ENCODE measurements around the gene ASB1.

Gene ASB1

DNA sequence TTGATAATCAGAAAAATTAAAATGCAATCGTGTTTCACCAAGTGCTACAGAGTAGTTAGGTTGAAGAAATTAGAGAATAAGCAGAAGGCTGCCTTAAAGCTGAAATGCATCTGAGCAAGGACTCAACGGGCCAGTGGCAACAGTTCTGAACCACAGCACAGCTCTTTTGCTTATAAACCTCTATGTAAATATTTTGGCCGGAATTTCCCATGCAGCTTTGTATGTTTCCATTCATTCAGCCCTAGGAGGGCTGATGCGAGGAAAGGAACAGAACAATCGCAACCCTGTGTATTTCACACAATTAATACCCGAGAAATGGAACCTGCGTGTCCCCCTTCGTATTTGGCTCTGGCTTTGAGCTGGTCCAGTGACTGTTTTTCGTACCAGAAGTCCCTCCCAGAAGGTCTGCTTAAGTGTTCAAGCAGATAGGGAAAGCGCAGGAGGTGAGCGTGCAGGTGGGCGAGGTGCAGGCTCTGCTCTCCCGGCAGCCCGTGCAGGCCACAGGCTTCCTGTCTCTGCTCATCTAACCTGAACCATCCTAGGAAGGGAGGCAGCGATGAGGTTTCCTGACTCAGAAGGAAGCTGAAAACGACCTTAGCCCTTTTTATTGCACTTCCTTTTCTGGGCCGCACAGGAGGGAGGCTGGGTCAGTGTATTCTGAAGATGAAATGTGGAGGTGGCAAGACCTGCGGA is 67.3 kb downstream of the ASB1 start:
- H3K79me2 ChIP-seq (ENCODE audit: insufficient read depth, low read length): no peaks in the 10 kb centered on the region
- H3K9me3 ChIP-seq (ENCODE audit: low read length): no peaks in the 10 kb centered on the region
- H3K4me2 ChIP-seq (ENCODE audit: low read length): peak overlapping the region; percentile 58
- H3K4me3 ChIP-seq (ENCODE audit: low read depth, low read length, poor library complexity, severe bottlenecking): peak overlapping the region; percentile 18
- peak overlapping the region; percentile 86 for H3K27ac ChIP-seq (ENCODE audit: low read depth, low read length, poor library complexity, severe bottlenecking)
- peaks cover 36% of the 10 kb centered on the region for H3K4me1 ChIP-seq (ENCODE audit: insufficient read depth, low read length, severe bottlenecking)
- H4K20me1 ChIP-seq (ENCODE audit: insufficient read depth, low read length): no peaks in the 10 kb centered on the region
- no peaks in the 10 kb centered on the region for H3K27me3 ChIP-seq (ENCODE audit: insufficient read depth, low read length)
- no peaks in the 10 kb centered on the region; the same call in 1 of the 2 replicates for H3K36me3 ChIP-seq (ENCODE audit: insufficient read depth, low read length)
- TF ChIP-seq, protein P1, sequence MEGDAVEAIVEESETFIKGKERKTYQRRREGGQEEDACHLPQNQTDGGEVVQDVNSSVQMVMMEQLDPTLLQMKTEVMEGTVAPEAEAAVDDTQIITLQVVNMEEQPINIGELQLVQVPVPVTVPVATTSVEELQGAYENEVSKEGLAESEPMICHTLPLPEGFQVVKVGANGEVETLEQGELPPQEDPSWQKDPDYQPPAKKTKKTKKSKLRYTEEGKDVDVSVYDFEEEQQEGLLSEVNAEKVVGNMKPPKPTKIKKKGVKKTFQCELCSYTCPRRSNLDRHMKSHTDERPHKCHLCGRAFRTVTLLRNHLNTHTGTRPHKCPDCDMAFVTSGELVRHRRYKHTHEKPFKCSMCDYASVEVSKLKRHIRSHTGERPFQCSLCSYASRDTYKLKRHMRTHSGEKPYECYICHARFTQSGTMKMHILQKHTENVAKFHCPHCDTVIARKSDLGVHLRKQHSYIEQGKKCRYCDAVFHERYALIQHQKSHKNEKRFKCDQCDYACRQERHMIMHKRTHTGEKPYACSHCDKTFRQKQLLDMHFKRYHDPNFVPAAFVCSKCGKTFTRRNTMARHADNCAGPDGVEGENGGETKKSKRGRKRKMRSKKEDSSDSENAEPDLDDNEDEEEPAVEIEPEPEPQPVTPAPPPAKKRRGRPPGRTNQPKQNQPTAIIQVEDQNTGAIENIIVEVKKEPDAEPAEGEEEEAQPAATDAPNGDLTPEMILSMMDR (IDR thresholded peaks at IDR 0.05; ENCODE audit: low read length): no peak
- TF ChIP-seq EZH2 (IDR thresholded peaks at IDR 0.05; ENCODE audit: borderline replicate concordance, low read length): no peak
- no peaks in the 10 kb centered on the region for H3K9me2 ChIP-seq (ENCODE audit: low read depth, low read length)
- H3K9ac ChIP-seq (ENCODE audit: low read length): peak overlapping the region; percentile 29; the same call in 1 of the 2 replicates
- no peak overlapping the region for H2AFZ ChIP-seq (ENCODE audit: low read length)
- no peaks in the 10 kb centered on the region for H3F3A ChIP-seq (ENCODE audit: insufficient read depth, low read length)

DNA sequence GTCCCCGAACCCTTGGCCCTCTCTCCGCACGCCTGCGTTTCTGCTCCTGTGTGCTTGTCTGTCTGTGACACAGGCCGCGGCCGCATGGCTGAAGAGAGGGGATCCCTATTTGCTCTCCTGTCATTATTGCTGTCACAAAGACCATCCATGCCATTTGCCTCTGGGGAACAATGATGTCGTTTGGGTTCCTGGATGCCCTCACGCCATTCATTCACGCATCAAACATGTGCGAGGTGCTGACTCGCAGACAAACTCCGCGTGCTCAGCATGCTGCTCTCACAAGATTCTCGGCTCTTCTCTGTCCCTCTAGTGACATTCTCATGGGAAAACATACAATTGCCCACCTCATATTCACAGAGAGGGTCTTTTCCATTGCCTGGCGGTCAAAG is 67.8 kb downstream of the ASB1 start:
- peak overlapping the region; percentile 18 for H3K4me3 ChIP-seq (ENCODE audit: low read depth, low read length, poor library complexity, severe bottlenecking)
- peak overlapping the region; percentile 58 for H3K4me2 ChIP-seq (ENCODE audit: low read length)
- peak overlapping the region; percentile 86 for H3K27ac ChIP-seq (ENCODE audit: low read depth, low read length, poor library complexity, severe bottlenecking)
- H3K9me2 ChIP-seq (ENCODE audit: low read depth, low read length): no peaks in the 10 kb centered on the region
- no peaks in the 10 kb centered on the region for H3F3A ChIP-seq (ENCODE audit: insufficient read depth, low read length)
- H2AFZ ChIP-seq (ENCODE audit: low read length): no peak overlapping the region
- H3K9ac ChIP-seq (ENCODE audit: low read length): peak overlapping the region; percentile 29; the same call in 1 of the 2 replicates
- H3K27me3 ChIP-seq (ENCODE audit: insufficient read depth, low read length): no peaks in the 10 kb centered on the region
- no peak for TF ChIP-seq EZH2 (IDR thresholded peaks at IDR 0.05; ENCODE audit: borderline replicate concordance, low read length)
- TF ChIP-seq, protein P1 (IDR thresholded peaks at IDR 0.05; ENCODE audit: low read length): no peak
- H3K36me3 ChIP-seq (ENCODE audit: insufficient read depth, low read length): no peaks in the 10 kb centered on the region; the same call in 1 of the 2 replicates
- no peaks in the 10 kb centered on the region for H3K79me2 ChIP-seq (ENCODE audit: insufficient read depth, low read length)
- H3K4me1 ChIP-seq (ENCODE audit: insufficient read depth, low read length, severe bottlenecking): peaks cover 36% of the 10 kb centered on the region
- H4K20me1 ChIP-seq (ENCODE audit: insufficient read depth, low read length): no peaks in the 10 kb centered on the region
- H3K9me3 ChIP-seq (ENCODE audit: low read length): no peaks in the 10 kb centered on the region

DNA sequence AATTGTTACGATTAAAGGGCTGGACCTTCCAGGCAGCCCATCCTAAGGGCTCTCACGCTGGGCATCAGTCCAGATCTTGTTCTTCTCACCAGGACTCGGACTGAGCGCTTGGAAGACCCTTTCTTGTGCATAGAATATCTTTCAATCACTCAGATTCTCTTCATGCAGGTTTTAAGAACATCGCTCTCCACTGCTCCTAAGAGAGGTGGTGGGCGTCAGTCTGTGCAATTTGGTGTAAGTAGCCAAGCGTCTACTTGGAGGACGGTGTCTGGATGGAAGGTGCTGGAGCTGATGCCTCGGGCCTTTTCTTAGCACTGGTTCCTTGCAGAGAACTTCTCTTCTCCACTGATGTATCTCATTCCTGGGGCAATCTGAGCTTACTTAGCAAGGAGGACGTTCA is 68.7 kb downstream of the ASB1 start:
- Histone ChIP-seq H3K9ac (ENCODE audit: low read length) (no peak overlapping the region), H3K4me2 (ENCODE audit: low read length) (no peak overlapping the region), H3K27ac (ENCODE audit: low read depth, low read length, poor library complexity, severe bottlenecking) (no peak overlapping the region), H3K27me3 (ENCODE audit: insufficient read depth, low read length) (no peaks in the 10 kb centered on the region), H3K4me1 (ENCODE audit: insufficient read depth, low read length, severe bottlenecking) (peaks cover 36% of the 10 kb centered on the region), H3K4me3 (ENCODE audit: low read depth, low read length, poor library complexity, severe bottlenecking) (no peak overlapping the region), H3K9me3 (ENCODE audit: low read length) (no peaks in the 10 kb centered on the region), H2AFZ (ENCODE audit: low read length) (no peak overlapping the region), H3K36me3 (ENCODE audit: insufficient read depth, low read length) (no peaks in the 10 kb centered on the region; the same call in 1 of the 2 replicates), H3K9me2 (ENCODE audit: low read depth, low read length) (no peaks in the 10 kb centered on the region), H4K20me1 (ENCODE audit: insufficient read depth, low read length) (no peaks in the 10 kb centered on the region), H3K79me2 (ENCODE audit: insufficient read depth, low read length) (no peaks in the 10 kb centered on the region), H3F3A (ENCODE audit: insufficient read depth, low read length) (no peaks in the 10 kb centered on the region)
- no peak for TF ChIP-seq EZH2 (IDR thresholded peaks at IDR 0.05; ENCODE audit: borderline replicate concordance, low read length)
- TF ChIP-seq, protein P1 (IDR thresholded peaks at IDR 0.05; ENCODE audit: low read length): no peak

Data from OCI-LY1 (cell line).